T-helper 1 cell treated with Interleukin-12 subunit alpha and Interleukin-12 subunit beta and Interleukin-4 antibody, amounts not matched to agents 30 ng/mL and 1 ng/mL, for 36 hours (primary cell): ENCODE data around the gene WNT9A. TPM values are rescaled to one million over a fixed set of nuclear protein-coding genes. Genes with fewer than 3 reads are reported as not detected.

ENCODE experiments used
- intact Hi-C: fragments of 100-400 bp; cut with micrococcal nuclease; formaldehyde crosslinking; loops from one replicate; pipeline ENCODE4 v1.15.1; 2024
- total RNA-seq: library from RNA; stranded (reverse); gene quantifications from 2 replicates; pipeline ENCODE4 v1.2.3, GENCODE V29; 2022

Gene WNT9A
- total RNA-seq, 1 donor from 2014 or later = 0.27 TPM

DNA sequence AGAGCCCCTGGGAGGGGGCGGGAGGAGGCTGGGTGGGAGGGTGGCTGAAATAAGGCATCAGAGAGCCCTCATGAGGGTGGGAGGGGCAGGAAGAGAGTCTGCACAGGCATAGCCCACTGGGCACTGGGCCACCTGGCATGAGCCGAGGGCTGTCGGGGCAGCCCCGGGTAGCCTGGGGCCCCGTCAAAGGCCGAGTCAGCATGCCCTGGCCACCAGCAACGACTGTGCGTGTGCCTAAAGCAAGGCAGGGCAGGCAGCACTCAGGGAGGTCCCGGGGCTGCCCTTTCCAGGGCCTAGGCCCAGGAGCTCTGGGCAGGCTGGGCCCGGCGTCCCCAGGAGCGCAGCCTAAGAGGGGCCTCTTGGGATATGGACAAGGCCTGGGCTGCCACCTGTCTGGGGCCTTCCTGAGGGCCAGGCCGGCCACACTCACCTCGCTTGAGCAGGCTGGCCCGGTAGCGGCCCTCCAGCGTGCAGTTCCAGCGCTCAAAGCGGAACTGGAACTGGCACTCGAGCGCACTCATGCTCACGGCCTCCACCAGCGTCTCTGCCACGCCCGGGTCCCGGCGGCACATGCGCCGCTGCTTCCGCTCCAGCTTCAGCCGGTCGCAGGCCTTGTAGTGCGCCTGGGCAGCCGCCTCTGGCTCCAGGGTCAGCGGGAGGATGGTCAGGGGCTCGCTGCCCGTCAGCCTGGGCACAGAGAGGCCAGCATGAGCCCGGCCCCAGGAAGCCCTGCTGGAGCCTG lies 22.7 kb downstream of the WNT9A start:
- intact Hi-C loops = no loop called here

DNA sequence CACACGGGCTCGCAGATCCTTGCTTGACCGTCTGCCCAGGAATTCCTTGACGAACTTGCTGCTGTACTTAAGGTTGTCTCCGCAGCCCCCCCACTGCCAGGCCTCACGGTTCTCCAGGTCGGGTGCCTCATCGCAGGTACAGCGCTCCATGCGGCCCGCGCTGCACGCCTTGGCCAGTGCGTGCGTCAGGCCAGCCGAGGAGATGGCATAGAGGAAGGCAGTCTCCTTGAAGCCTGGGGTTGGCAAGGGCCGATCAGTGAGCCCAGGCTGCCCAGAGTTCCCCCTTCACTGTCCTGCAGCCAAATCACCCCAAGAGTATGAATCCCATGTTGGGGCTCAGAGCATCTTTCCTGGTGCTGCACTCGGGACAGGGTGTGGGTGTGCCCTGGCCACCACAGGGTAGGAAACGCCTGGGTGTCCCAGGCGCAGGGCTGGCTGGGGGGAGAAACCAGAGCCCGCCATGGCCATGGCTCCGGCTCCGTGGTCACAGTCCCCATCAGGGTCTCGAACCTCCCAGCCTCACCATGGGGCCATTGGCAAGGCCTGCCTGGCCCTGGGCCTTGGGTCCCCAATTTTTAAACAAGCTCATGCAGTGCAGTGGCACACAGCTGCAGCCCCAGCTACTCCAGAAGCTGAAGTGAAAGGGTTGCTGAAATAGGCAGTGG lies 23.4 kb downstream of the WNT9A start:
- intact Hi-C loops = no loop called here

DNA sequence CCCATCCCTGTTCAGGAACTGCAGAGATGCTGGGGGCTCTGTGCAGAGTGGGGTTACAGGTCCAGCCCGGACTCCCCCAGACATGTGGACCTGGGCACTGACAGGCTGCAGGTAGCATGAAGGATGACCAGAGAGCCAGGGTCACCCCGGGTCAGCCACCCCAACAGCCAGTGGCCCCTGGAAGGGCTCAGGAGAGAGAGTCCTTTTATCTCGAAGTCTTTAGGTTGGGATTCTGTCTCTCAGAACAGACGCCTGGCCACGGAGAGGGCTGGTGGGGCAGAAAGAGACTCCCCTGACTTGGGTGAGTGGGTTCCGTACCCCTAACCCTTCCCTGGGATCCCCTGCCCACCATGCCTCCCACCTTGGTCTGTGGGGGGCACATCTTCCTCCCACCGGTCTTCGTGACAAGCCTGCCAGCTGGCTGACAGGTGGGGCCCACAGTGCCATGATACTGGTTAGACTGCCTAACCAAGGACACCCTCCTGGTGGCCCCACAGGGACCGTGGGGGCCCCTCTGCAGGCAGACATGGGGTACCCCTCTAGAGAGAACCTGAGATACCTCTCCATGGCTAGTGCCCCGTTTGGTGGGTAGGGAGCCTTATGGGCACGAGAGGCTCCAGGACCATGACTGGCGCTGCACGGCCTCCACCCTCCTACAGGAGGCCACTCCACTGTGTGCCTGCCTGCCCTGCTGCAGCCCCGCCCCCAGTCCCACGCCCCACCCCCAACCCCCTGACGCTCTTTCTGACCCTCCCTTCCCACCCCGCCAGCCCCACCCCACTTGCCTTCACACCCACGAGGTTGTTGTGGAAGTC lies 24.2 kb downstream of the WNT9A start:
- intact Hi-C loops = no loop called here

DNA sequence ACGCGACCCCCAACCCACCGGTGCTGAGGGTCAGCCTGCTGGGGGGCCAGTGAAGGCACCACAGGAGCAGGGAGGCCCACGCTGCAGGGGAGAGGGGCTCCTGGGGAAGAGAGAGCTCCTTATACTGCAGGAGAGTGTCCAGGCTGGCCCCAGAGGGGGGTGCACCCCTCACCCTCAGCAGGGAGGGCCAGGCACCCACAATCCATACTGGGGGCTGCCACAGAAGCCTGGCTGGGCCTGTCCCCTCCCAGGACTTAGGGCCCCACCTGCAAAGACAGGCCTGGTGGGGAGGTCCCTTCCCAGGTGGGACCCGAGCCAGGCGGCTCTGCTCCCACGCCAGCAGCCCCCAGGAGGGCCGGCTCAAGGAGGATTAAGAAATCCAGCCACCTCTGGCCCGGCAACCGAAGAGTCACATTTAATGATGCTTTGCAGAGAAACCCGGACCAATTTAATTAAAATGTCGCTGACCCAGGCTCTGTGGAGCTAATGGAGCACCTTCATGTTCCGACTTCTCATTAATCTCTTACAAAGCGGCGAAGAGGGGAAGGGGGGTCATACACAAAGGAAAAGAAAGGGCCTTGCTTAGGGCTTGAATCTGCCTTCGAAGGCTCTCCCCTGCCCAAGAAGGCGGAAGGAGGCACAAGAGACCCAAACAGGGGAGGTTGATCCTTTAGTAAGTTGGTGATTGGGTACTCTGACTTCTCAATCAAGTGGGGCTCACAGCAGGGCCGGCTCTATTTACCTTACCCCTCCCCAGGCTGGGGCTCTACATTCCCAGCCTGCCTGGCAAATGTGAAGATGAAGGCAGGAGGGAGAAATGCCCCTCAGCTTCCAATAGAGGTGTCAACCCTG lies 25.0 kb downstream of the WNT9A start:
- intact Hi-C loops = no loop called here

DNA sequence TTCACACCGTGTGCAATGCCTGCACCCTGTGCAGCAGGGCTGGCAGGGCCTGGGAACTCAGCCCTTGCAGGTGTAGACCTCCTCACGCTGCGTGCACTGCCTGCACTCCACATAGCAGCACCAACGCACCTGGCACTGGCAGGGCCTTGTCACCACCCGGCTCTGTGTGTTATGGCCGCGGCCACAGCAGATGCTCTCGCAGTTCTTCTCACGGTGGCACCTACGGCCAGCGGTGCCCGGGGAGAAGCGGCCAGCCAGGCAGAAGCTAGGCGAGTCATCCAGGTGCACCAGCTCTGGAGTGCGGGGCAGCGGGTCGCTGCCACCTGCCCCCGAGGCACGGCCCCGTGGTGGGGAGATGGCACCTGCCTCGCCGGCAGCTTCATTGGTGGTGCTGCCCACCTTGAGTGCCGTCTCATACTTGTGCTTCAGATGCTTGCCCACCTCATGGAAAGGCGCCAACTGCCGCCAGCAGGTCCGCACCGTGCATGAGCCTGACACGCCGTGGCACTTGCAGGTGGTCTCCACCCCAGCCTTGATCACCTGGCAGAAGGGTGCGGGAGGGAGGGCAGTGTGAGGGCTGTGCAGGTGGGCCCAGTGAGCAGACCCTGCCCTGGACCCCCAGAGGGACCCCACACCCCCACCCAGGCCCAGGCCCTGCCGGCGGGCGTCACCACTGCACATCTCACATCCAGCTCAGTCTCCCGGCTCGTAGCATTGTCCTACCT lies 26.1 kb downstream of the WNT9A start:
- intact Hi-C loops = no loop called here

DNA sequence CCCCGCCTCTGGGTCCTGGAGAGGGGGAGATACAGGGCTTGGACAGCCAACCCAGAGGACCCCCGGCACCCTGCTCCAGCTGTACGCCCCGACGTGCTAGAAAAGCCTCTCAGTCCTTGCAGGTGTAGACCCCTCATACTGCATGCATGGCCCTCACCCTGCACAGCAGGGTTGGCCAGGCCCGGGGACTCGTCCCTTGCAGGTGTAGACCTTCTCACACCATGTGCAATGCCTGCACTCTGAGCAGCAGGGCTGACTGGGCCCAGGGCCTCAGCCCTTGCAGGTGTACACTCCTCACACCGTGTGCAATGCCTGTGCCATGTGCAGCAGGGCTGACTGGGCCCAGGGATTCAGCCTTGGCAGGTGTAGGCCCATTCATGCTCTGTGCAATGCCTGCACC lies 26.8 kb downstream of the WNT9A start:
- intact Hi-C loops = no loop called here

DNA sequence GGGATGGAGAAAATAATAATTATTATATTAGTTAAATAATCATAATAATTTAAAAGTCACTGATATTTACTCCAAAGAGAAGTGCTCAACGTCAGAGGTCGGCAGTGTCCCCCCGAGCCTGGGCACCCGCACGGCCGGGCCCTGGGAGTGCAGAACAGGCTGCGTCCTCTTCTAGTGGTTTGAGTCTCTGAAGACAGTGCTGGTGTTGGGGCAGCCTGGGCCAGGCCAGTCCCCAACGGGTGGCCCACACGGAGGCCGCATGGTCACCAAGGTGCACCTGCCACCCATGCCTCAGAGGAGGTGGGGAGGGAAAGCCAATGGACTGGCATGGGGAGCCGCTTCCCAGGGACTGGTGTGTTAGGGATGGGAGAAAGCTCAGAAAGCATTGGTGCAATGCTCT lies 27.3 kb downstream of the WNT9A start:
- intact Hi-C loops = no loop called here

DNA sequence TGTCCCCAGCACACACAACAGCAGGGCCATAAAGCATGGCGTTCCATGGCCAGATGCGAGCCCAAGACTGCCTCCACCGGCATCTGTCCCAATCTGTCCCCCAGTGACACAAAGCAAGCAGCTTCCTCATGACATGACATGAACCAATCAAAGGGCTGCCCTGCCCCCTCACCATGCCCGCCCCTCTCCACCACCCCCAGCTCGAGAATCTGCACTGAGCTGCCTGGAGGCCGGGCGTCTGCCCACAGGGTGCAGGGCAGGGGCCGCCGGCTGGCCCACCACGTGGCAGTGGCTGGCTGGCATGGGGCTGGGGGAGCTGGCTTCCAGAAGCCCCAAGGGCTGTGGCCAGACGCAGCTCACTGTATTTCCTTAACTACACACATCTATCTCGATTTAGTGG lies 27.8 kb downstream of the WNT9A start:
- intact Hi-C loops = no loop called here

DNA sequence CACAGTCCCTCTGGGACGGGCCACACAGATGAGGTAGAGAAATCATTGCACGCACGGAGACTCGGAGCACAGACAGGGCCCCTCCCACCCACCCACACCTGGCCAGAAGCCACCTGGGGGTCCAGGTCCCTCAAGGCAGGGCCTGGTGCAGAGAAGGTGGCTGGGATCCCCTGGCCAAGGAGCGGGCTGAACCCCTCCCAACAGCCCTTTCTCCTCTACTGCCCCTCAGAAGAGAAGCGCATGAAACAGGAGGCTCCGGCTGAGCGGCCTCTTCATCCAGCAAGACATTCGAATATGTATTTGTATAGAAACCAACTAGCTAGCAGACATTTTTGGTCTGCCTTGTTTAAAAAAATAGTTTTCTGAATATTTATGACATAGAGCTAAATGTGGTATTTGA lies 29.0 kb downstream of the WNT9A start:
- intact Hi-C loops = no loop called here

DNA sequence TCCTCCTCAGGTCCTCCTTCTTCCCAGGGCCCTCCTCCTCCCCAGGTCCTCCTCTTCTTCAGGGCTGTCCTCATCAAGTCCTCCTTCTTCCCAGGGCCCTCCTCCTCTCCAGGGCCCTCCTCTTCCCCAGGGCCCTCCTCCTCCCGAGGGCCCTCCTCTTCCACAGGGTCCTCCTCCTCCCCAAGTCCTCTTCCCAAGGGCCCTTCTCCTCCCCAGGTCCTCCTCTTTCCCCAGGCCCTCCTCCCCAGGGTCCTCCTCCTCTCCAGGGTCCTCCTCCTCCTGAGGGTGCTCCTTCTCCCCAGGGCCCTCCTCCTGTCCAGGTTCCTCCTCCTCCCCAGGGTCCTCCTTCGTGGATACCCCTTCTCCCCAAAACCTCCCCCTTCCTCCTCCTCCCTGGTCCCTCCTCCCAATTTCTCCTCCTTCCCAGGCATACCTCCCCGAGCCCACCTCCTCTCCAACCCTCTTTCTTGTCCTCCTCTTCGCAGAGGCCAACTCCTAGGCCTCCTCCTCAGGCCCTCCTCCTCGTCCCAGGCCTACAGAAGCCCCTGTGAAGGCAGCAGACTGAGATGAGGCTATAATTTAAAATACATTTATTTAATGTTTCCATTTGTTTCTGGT lies 29.5 kb downstream of the WNT9A start:
- intact Hi-C loops = no loop called here

DNA sequence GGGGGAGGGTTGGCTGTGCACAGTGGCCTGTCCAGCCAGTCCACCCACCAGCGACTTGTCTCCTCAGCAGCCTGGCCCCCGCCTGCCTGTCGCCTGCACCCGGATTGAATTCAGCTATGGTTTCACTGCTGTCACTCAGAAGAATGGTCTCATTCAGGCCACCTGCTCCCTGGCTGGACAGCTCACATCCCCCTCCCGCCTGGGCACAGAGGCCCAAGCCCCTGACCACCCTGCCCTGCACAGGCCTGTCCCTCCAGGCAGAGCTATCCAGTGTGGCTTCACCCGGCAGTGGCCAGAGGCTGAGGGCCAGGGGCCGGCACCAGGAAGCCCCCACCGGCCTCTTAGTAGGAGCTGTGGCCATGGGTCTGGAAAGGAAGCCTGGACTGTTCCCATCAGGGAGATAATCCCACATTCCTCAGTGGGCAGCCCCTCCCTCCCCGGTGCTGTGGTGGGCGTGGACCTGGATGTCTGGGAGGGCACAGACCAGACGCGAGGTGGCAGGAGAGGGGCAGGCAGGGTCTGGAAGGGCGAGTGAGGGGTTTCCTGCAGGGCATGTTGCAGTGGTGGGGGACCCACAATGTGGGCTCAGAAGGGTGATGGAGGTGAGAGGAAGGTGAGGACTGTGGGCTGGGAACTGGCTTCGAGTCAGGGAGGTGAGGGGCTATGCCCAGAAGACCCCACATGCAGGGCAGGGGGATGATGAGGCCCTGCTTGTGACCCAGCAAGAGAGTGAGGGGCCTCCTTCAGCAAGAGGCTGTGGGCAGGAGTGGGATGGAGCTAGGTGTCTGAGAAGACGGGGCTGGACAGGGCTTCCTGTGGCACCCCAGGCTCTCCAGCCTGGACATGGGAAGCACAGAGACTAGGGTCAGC lies 30.4 kb downstream of the WNT9A start:
- intact Hi-C loops = no loop called here

DNA sequence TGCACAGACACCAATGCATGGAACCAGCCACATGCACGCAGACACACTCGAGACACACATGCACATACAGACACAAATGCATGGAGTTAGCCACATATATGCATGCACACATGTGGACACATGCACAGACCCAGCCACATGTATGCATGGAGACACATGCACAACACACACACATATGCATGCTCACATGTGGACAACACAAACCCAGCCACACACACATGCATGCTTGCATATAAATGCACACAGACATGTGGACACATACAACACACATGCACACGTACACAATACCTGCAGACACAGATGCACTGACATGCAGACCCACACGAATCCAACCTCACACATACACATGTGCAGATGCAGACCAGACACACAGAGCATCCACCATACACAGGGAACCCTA lies 31.1 kb downstream of the WNT9A start:
- intact Hi-C loops = no loop called here

DNA sequence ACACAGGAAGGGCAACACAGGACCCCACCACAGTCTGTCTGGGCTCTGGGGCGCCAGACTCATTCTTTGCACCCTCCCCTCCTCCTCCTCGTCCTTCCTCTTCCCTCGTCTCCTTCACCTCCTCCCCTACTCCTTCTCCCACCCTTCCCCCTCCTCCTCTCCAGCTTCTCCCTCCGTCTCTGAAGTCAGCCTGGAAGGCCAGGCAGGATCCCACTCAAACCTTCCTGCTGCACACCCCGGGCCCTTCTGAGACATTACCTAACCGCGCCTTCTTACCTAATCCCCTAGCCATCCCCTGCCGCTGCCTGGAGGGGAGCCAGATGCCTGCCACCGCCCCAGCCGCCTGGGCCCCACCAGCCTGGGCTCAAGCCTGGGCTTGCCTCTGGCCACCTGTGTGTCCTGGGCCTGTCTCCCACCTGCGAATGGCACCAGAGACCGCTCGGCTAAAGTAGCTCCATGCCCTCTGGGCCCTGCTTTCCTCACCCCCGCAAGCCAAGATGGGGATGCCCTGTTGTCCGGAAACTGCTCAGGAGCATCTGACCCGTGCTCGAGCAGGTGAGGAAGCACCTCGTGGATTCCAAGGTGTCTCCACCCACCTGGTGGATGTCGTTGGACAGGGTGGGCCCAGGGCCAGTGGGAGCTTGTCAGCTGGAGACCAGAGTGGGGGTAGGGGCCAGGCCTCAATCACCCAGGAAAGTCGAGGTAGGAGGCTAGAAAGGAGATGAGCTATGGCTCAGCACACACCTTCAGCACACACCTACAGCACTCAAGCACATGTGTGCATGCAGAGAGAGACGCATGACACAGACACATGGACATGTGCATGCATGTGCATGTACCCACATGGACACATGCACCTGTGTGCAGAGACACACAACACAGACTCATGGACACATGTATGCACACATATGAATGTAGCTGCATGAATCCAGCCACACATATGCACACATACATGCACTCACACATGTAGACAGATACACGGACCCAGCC lies 31.9 kb downstream of the WNT9A start:
- intact Hi-C loops = no loop called here

DNA sequence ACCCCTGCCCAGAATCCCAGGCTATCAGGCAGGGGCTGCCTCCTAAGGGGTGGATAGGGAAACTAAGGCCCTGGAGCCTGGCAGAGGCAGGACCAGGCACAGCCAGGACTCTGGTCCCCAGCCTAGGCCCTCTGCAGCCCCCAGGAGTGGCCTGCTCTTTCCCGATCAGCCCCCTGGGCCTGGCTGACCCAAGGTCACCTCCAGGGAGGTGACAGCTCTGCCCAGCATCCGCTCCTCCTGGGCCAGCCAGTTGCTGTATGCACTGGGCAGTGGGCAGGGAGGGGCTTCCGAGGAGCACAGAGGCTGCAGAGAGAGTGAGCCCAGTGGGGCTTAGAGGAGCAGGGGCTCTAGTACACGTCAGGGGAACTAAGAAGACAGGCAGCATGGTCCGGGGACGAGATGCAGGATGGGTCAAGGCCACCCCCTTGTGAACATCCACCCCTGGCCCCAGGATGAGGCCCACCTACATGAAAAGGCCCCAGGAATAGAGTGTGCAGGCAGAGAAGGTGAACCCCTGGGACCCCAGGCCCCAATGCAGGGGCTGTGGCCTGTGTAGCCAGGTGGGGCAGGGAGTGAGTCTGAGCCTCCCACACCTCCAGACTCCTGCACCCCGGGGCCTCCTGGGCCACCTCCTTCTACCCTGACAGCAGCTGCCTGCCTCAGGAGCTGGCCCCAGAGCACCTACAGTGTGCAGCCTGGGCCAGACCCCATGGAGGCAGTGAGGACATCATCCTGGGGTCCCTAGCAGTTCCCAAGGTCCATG lies 32.8 kb downstream of the WNT9A start:
- intact Hi-C loops = no loop called here

DNA sequence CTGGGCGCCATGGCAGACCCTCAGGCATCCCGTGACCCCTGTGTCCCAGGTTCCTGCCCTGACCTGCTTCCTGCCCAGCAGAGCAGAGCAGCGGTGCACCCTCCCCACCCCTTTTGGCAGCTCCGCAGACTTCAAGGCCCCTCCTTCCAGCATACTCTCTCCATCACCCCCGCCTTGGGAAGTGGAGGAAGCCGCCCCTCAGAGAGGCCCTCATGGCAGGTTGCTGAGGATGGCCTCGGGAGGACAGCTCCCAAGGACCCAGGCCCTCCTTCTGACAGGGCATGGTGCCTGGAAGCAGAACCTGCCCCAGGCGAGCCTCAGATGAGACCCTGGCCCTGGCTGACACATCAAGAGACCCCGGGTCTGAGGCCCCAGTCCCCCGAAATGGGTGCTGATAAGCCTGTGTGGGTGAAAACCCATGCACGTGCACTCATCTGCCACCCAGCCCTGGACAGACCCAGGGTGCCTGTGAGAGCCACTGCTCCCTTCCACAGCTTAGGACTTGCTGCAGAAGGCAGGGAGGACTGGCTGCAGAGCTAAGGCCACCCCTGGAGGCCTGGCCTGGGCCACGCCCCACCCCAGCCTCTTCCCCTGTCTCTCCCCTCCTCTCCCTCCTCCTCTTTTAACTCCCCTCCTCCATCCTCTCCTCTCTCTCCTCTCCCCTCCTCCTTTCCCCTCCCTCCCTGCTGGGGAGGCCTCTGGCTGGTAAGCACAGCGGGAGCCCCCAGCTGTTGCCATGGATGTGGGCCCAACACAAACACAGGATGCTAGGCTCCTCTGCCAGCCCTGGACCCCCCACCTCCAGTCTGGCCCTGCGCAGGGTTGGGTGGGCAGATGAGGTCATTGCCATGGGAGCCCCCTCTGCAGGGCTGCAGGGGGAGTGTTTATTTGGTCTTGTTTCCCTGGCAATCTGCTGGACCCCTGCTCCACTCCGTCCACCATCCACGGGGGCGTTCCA lies 33.7 kb downstream of the WNT9A start:
- intact Hi-C loops = no loop called here

DNA sequence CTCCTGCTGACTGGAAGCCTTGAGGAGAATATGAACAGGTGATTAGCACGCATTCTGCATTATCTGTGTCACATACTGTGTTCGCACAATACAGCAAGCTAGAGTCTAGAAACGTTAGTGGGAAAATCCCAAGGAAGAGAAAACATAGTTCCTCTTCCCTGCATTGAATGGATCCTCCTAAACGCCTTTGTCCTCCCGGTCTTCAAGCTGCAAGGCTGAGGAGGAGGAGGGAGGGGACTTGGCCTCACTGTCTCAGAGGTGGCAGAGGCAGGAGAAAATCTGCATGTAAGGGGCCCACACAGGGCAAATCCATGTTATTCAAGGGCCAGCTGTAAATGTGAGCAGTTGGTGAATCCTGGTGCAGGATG lies 34.4 kb downstream of the WNT9A start:
- intact Hi-C loops = no loop called here
